Breast epithelium (tissue), 3 donors: ENCODE measurements around the gene FAM169A.

Source experiments
- POLR2A ChIP-seq: fragments of 450-650 bp; IDR thresholded peaks from one replicate; pipeline ENCODE4 v1.6.1; 2016; ENCODE audit warnings: antibody characterized with exemption, mild to moderate bottlenecking, moderate library complexity
- TF ChIP-seq, protein P1 (sequence below), 3 donors: fragments of 450-650 bp; IDR thresholded peaks; one replicate each; pipeline ENCODE4 v1.5.1; 2016 to 2017; ENCODE audit warnings: antibody characterized with exemption in 3 of 3, mild to moderate bottlenecking in 3 of 3, moderate library complexity in 3 of 3

DNA sequence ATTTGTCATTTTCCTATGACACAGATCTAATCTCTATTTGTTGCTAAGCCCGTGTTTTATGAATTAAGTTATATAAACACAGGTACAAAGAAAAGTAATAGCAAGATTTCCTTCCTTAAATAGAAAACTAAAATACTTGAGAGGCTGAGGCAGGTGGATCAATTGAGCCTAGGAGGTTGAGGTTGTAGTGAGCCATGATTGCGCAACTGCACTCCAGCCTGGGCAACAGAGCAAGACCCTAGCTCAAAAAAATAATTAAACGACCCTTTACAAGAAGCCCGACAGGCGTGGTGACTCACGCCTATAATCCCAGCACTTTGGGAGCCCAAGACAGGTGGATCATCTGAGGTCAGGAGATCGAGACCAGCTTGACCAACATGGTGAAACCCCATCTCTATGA lies 36.8 kb downstream of the FAM169A start:
- TF ChIP-seq, protein P1, sequence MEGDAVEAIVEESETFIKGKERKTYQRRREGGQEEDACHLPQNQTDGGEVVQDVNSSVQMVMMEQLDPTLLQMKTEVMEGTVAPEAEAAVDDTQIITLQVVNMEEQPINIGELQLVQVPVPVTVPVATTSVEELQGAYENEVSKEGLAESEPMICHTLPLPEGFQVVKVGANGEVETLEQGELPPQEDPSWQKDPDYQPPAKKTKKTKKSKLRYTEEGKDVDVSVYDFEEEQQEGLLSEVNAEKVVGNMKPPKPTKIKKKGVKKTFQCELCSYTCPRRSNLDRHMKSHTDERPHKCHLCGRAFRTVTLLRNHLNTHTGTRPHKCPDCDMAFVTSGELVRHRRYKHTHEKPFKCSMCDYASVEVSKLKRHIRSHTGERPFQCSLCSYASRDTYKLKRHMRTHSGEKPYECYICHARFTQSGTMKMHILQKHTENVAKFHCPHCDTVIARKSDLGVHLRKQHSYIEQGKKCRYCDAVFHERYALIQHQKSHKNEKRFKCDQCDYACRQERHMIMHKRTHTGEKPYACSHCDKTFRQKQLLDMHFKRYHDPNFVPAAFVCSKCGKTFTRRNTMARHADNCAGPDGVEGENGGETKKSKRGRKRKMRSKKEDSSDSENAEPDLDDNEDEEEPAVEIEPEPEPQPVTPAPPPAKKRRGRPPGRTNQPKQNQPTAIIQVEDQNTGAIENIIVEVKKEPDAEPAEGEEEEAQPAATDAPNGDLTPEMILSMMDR (IDR thresholded peaks at IDR 0.05), result no peak
- no peak for TF ChIP-seq POLR2A
